GM19023 (cell line): ENCODE data around the gene NDUFAF8.

ENCODE experiments used
- ATAC-seq: cut with Tn5 transposase; IDR thresholded peaks from one replicate; pipeline ENCODE4 v1.9.1; 2021; ENCODE audit warnings: mild to moderate bottlenecking, moderate library complexity; ENCODE audit not compliant: unreplicated experiment

NDUFAF8 gene

DNA sequence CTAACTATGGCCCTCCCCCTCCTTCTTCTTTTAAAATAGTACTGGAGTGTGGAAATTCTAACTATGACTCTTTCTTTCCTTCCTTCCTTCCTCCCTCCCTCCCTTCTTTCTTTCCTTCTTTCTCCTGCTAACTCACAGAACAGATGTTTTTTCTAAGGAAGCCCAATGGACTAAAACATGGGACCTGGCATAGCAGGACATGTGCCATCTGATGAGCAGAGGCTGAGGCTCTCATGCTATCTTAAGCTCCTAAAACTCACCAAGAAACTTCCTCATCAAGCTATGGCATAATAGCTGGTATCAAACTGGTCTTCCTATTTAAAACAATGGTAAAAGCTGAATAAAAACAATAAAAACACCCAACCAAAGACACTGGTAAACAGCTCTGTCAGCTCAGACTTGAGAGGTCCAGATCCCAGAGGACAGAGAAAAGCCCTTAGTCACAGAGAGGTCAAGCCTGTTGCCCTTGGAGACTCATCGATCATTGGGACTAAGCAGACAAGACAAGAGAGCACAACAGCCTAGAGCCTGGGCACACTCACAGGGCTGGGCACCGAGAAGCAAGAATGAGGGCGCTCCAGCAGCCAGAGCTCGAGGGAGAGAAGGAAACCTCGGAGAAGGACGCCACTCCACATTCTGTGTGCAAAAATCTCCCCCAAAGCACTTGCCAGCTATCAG is 28.4 kb downstream of the NDUFAF8 start:
- no peak for ATAC-seq

DNA sequence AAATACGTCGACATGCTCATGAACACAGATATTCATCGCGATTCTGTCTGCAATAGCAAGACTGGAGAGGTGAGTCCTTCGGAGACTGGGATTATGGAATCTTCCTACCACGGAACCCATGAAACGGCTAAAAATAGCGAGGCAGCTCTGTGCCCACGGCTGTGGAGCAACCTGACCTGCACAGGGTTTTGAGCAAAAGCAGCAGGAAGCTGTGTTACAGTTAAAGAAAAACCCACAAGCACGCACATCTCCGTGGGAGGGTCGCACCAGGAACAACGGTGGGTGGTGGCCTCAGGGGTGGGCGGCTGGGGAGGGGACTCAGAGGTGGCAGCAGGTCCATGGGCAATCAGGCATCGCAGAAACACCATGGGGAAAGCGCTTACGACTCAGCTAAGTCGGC is 31.2 kb downstream of the NDUFAF8 start:
- no peak for ATAC-seq

DNA sequence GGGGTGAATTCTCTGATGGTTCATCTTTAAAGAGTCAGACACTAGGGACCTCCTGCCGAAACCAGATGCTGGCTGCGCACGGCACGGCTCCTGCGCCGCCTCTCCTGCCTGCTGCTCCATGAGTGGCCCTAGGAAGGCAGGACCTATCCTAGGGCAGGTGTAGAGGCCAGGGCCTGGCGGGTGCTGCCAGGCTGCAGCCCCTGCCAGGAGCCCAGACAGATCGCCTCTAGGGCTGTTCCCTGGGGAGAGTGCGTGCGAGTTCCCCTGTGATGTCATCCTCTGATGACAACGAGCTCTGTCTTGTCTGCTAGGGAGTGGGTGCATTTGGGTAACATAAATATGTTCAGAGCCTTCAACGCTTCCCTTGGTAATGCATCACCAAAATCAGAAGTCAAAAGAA is 32.1 kb downstream of the NDUFAF8 start:
- no peak for ATAC-seq

- ATAC-seq: no peak
Observed at GRCh38 chr17:81272616-81273015, 33.5 kb downstream of the NDUFAF8 start.

GRCh38 chr17:81273698-81274470 is 34.8 kb downstream of the NDUFAF8 start:
- no peak for ATAC-seq

DNA sequence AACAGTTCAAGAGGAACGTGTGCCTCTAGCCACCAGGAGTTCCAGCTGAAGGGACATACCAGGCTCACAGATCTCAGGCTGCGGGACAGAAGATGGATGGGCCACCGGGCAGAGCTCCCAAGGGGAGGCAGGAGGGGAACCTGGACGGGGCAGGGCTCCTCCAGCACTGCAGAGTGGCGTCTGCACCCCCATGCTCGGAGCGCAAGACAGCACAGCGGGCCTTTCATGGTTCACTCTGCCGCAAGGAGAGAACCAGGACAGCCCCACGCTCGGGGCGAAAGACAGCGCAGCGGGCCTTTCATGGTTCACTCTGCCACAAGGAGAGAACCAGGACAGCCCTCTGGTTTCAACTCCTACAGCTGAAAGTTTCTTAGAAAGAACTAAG is 35.3 kb downstream of the NDUFAF8 start:
- ATAC-seq: no peak

GRCh38 chr17:81276781-81277180 is 37.7 kb downstream of the NDUFAF8 start:
- no peak for ATAC-seq

DNA sequence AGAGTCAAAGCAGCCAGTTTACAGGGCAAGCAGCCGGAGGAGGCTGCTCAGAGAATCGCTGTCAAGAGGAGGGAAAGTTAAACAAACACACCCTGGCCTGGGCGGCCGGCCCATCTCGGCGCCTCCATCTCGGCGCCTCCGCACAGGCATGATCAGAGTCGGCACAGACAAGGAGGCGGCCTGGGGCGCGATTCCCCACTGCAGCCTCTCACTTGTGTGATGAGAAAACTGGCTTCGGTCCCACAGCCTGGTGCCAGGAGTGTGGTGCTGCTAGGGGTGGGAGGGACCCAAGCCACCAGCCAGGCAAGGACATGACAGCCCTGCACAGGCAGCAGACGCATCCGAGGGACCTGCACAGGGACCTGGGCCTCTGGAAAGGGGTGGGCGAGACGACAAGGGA is 38.3 kb downstream of the NDUFAF8 start:
- no peak for ATAC-seq

- ATAC-seq: no peak
Observed at GRCh38 chr17:81277946-81278693, 39.0 kb downstream of the NDUFAF8 start.

- no peak for ATAC-seq
Observed at GRCh38 chr17:81278831-81279230, 39.7 kb downstream of the NDUFAF8 start.

DNA sequence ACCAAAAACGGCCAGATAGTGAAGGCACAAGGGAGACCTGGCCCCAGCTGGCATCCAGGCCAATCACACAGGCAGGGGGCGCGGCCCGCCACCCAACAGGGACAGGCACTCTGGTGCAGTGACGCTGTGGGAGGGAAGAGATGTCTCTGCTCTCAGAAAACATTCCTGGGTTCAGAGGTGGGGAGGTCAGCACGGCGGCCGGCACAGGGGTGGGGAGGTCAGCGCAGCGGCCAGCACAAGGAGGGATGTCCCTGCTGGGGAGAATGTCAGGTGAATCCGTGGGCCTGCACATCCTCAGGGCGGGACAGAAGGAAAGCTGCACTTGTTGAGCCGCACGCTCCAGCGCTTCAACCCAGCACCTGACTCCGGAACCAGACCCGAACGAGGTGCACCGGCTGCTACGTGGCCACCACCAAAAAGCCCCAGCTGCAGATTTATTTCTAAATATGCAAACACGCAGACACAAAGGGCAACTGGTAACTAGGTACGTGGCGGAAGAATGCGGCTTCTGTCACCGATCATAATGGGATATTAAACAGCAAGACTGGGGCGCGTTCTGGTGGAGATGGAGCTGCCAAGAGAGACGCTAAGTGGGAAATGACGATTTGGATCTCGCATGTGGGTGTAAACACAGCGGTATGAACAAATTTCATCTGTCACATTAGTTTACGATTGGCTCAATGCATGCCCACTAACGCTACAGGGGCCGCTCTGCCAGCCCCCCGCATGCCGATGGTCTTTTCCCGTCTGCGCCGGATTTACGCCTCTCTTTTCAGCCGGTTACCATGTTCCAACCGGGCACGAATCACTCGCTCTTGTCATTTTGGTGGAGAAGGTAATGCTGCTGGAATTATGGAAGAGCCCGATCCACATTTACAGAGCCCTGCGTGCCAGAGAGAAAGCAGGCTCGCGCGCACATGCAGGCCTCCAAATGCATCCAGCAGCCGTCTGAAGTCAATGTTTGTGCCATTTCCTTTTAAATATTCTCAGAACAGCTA is 40.5 kb downstream of the NDUFAF8 start:
- no peak for ATAC-seq

DNA sequence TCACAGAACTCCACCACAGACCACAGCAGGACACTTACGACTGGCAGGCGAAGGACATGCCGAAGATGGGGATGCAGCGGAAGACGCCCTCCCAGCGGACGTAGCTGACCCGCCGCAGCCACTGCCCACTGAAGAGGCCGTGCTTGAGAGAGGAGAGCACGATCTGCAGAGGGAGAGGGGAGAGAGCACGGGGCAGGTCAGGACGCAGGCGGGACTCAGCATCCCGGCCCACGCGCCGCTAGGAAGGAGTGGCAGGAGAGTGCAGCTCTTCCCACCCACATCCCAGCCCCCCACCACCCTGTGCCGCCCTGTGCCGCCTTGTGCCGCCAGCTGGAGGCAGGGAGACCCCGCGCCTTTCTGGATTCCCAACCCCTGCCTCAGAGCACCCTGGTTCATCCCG is 41.5 kb downstream of the NDUFAF8 start:
- ATAC-seq: no peak

DNA sequence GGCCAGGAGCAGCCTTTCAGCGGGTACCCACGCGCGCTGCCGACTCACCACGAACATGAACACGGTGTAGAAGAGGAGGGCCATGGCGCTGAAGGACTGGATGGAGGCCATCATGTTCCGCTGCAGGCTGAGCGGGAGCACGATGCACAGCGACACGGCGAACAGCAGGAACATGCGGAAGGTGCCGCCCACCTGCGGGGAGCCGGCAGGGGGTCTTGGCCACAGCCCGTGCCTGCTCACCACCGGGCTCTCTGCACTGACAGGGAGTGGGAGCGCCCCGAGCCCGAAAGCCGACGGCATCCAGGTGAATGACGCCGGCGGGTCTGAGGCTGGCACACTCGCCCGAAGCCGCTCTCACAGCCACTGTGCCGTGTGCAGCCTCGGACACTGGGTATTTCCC is 43.0 kb downstream of the NDUFAF8 start:
- no peak for ATAC-seq

DNA sequence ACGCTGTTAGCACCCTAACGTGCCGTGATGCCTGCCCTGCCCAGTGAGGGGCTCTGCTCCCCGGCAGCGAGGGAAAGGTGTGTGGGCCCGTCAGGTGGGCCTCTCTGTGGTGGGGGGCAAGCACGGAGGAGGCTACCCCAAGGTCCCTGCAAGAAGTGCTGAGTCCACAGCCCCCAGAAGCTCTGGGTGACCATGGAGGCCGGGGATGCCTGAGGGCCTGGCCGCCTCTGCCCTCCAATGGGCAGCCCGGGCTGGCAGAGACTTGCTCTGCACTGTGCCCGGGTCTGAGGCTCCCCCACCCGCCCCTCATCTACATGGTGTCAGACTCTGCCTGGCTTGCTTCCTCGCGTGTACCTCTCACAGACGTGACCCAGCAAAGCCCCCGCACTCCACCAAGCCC is 43.8 kb downstream of the NDUFAF8 start:
- ATAC-seq: no peak

GRCh38 chr17:81285179-81285878 is 46.2 kb downstream of the NDUFAF8 start:
- no peak for ATAC-seq

- ATAC-seq: no peak
Observed at GRCh38 chr17:81285894-81286293, 46.8 kb downstream of the NDUFAF8 start.

- ATAC-seq: no peak
Observed at GRCh38 chr17:81286491-81287145, 47.5 kb downstream of the NDUFAF8 start.

- ATAC-seq: no peak
Observed at GRCh38 chr17:81287152-81287551, 48.0 kb downstream of the NDUFAF8 start.

DNA sequence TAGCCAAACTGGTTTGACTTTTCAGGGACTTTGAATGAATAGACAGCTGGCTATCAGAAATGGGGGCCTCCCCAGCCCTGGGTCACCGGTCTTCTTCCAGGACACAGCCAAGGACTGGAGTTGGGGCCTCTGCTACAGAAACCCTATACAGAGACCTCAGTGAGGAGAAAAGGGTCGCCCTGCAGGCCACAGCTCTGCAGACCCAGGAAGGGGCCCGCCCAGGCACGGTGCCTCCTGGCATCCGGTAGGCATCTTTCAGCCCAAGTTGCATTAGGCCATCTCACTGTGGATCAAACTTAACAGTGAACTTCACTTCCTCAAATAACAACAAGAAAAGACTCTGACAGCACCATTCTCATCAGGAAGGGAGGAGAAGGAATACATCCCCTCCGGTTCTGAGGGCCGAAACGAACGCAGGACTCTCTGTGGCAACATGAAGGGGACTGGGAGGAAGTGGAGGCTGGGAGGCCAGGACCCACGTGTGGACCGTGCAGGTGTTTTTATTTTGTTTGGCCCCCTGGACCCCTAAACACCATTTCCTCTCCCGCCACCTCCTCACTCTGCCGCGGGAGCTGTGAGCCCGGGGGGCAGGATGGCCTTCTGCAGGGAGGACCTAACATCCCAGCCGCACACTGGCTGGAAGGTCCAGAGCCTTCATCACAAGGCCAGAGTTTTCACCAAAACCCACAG is 48.8 kb downstream of the NDUFAF8 start:
- ATAC-seq: no peak
